WTC11 (cell line): ENCODE results near the gene WDR36.

ENCODE experiments used
- CTCF ChIP-seq: fragments of 200-600 bp; IDR thresholded peaks from 2 replicates; pipeline ENCODE4 v1.8.0; 2022; ENCODE audit warnings: antibody characterized with exemption
- E2F4 ChIP-seq: sonication (generic); formaldehyde crosslinking; IDR thresholded peaks from 2 replicates; pipeline ENCODE4 v1.8.1; 2022; ENCODE audit warnings: low read depth, mild to moderate bottlenecking, moderate library complexity, missing genetic modification reagents, borderline replicate concordance
- FOXP4 ChIP-seq: sonication (generic); formaldehyde crosslinking; IDR thresholded peaks from 2 replicates; pipeline ENCODE4 v1.8.0; 2022; ENCODE audit warnings: mild to moderate bottlenecking, missing genetic modification reagents
- HMGXB4 ChIP-seq: sonication (generic); formaldehyde crosslinking; IDR thresholded peaks from 2 replicates; pipeline ENCODE4 v1.8.1; 2023; ENCODE audit warnings: mild to moderate bottlenecking, moderate library complexity, missing genetic modification reagents
- MAX ChIP-seq: sonication (generic); formaldehyde crosslinking; IDR thresholded peaks from 2 replicates; pipeline ENCODE4 v1.8.0; 2022; ENCODE audit warnings: mild to moderate bottlenecking, missing genetic modification reagents
- NFYB ChIP-seq: sonication (generic); formaldehyde crosslinking; conservative IDR thresholded peaks from 2 replicates; pipeline ENCODE4 v1.8.0; 2022; ENCODE audit warnings: low read depth, missing genetic modification reagents
- OVOL2 ChIP-seq: fragments of 250-450 bp; sonication (Bioruptor Pico); IDR thresholded peaks from 2 replicates; pipeline ENCODE4 v1.9.0; 2021; ENCODE audit warnings: mild to moderate bottlenecking, borderline replicate concordance
- RELA ChIP-seq: sonication (generic); formaldehyde crosslinking; IDR thresholded peaks from 2 replicates; pipeline ENCODE4 v1.8.1; 2022; ENCODE audit warnings: missing genetic modification reagents, mild to moderate bottlenecking, borderline replicate concordance
- TCF7 ChIP-seq: sonication (generic); formaldehyde crosslinking; IDR thresholded peaks from 2 replicates; pipeline ENCODE4 v1.8.0; 2022; ENCODE audit warnings: mild to moderate bottlenecking, low read depth, missing genetic modification reagents, moderate library complexity
- TEAD4 ChIP-seq: sonication (generic); formaldehyde crosslinking; IDR thresholded peaks from 2 replicates; pipeline ENCODE4 v1.8.0; 2022; ENCODE audit warnings: mild to moderate bottlenecking, missing genetic modification reagents
- USF2 ChIP-seq: sonication (generic); formaldehyde crosslinking; IDR thresholded peaks from 2 replicates; pipeline ENCODE4 v1.8.1; 2023; ENCODE audit warnings: mild to moderate bottlenecking, missing genetic modification reagents, moderate library complexity

GRCh38 chr5:111163000-111163399 lies 70.9 kb downstream of the WDR36 start:
- TF ChIP-seq CTCF (no peak), TEAD4 (CRISPR knock-in tag) (no peak), NFYB (no peak), OVOL2 (no peak), RELA (CRISPR knock-in tag) (no peak), E2F4 (CRISPR knock-in tag) (no peak), MAX (CRISPR knock-in tag) (no peak), FOXP4 (no peak), HMGXB4 (CRISPR knock-in tag) (no peak), TCF7 (CRISPR knock-in tag) (no peak), USF2 (CRISPR knock-in tag) (no peak)
